Lower leg skin (tissue), 4 donors: ENCODE data around the gene SLC22A23. TPM values are rescaled to one million over a fixed set of nuclear protein-coding genes. Genes with fewer than 3 reads are reported as not detected.

Source experiments
- DNase-seq, 2 donors: peaks; one replicate each; pipeline ENCODE4 v3.0.0-alpha.2; 2019; ENCODE audit warnings: low spot score in 2 of 2
- H3K4me3 ChIP-seq: fragments of 200-600 bp; sonication (generic); 2 replicates; pipeline ENCODE4 v1.5.1; 2017; ENCODE audit warnings: mild to moderate bottlenecking, low read depth; ENCODE audit not compliant: poor library complexity, severe bottlenecking
- POLR2A ChIP-seq, 2 donors: fragments of 450-650 bp; IDR thresholded peaks; one replicate each; pipeline ENCODE4 v1.6.1; 2016 to 2017; ENCODE audit warnings: antibody characterized with exemption in 2 of 2, mild to moderate bottlenecking in 1 of 2, moderate library complexity in 1 of 2
- WGBS, 2 donors: methylation state at CpG; one replicate each; pipeline ENCODE4 v1.1.5; 2018; 5-methylcytosine and 5-hydroxymethylcytosine counted together
- intact Hi-C: fragments of 100-400 bp; cut with DNase I; formaldehyde crosslinking; loops from one replicate; pipeline ENCODE4 v1.15.0; 2023; ENCODE audit warnings: low total_unique reads
- total RNA-seq, 4 donors: library from RNA; depleted of rRNA; stranded (reverse); fragments of >200 nt; gene quantifications; one replicate each; pipeline ENCODE4 v1.1.0, GENCODE V29; 2016
- TF ChIP-seq, protein P1 (sequence below), 3 donors: fragments of 450-650 bp; IDR thresholded peaks; one replicate each; pipeline ENCODE4 v1.5.1; 2016; ENCODE audit warnings: antibody characterized with exemption in 3 of 3, mild to moderate bottlenecking in 3 of 3, moderate library complexity in 2 of 3

SLC22A23 gene
- total RNA-seq, 4 donors from 2014 or later: 29.2 to 50.7 (median 43.2) TPM

DNA sequence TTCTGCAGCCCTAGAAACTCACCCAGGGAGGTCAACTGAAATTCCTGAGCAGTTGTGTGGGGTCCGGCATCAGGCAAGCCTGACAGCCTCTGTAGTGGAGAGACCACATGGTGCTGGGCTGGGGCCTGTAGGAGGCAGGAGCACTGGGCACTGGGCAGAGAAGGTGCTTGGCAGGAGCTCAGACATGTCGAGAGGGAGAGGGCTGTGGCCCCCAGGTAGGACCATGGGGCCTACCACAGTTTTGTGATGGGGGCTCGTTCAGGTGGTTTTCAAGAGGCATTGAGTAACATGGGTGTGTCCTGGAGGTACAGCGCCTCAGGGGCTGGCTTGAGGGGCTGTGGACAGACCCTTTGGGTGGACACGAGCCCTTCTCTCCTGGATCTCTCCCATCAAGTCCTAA lies 15.9 kb downstream of the SLC22A23 start:
- 96 to 100% methylated on average over 4 to 5 of the region's 5 CpGs for WGBS, 2 donors
- DNase-seq: peak in 1 of 2 donors; percentile 56
- no peak overlapping the region for H3K4me3 ChIP-seq
- TF ChIP-seq POLR2A (IDR thresholded peaks at IDR 0.05): no peak
- TF ChIP-seq, protein P1, sequence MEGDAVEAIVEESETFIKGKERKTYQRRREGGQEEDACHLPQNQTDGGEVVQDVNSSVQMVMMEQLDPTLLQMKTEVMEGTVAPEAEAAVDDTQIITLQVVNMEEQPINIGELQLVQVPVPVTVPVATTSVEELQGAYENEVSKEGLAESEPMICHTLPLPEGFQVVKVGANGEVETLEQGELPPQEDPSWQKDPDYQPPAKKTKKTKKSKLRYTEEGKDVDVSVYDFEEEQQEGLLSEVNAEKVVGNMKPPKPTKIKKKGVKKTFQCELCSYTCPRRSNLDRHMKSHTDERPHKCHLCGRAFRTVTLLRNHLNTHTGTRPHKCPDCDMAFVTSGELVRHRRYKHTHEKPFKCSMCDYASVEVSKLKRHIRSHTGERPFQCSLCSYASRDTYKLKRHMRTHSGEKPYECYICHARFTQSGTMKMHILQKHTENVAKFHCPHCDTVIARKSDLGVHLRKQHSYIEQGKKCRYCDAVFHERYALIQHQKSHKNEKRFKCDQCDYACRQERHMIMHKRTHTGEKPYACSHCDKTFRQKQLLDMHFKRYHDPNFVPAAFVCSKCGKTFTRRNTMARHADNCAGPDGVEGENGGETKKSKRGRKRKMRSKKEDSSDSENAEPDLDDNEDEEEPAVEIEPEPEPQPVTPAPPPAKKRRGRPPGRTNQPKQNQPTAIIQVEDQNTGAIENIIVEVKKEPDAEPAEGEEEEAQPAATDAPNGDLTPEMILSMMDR (IDR thresholded peaks at IDR 0.05): no peak
- intact Hi-C loops: no loop called here

DNA sequence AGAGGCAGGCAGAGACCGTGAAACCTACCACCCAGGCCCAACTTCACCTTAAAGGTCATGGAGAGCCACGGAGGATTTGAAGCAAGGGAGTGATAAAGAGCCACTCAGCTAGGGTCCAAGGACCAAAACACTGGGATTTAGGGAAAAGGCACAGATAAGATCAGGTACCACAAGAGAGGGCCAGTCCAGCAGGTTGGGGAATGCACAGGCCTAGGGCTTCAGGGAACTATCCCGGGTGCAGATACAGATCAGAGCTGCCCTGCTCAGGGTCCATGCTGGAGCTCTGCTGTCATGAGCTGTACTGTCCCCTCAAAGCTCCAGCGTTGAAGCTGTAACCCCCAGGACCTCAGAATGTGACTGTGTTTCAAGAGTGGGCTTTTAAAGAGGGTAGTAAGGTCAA lies 16.9 kb downstream of the SLC22A23 start:
- no peak overlapping the region for H3K4me3 ChIP-seq
- intact Hi-C loops: loop anchor here (10.0 kb wide), 1 partner anchor 75 kb away; no protein-coding TSS in a partner anchor
- DNase-seq: peak in 1 of 2 donors; percentile 23
- TF ChIP-seq, protein P1 (IDR thresholded peaks at IDR 0.05): no peak
- WGBS, 2 donors: 84 to 98% methylated on average over 4 of the region's 4 CpGs

DNA sequence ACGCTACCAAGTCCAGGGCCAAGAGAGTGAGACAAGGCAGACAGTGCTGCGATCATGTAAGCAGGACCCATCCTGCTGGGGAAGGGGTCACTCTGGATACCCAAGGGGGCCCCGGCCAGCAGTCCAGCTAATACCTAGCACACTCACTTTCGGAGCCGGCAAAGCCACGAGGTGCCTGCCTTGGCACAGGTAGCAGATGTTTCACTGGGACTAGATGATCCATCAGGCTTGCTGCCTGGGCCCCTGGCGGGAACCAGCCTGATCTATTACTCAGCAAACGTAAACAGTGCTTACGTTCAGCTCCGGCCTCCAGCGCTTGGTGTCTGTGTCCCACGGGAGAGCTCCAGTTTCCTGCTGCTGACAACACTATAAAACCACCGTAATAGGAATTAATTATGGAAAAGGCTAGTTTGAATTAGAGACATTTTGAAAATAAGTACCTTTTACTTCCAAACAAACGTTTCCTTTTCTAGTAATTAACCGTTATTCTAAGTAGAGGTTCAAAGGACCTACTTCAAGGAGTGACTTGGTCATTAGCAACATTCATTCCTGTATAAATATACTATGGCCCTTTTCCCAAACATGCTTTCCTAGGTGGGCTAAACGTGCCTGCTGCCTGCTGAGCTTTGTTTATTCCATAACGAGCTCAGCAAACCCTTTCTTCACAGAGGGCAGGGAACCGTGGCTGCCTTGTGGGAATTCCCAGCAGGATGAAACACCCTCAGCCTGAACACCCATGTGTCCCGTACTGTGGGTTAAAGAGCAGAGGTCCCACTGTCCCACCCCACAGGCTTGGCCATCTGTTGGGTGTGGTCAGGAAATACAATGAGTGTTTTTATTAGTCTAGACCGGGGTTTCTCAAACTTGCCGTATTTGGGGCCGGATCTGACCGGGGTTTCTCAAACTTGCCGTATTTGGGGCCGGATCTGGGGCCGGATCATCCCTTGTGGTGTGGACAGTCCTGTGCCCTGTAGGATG lies 18.4 kb downstream of the SLC22A23 start:
- WGBS, 2 donors: 58 to 61% methylated on average over 25 to 26 of the region's 26 CpGs
- H3K4me3 ChIP-seq: no peak overlapping the region
- peak in 1 of 2 donors; percentile 83 for DNase-seq
- intact Hi-C loops: loop anchor here (10.0 kb wide), 1 partner anchor 74 kb away; no protein-coding TSS in a partner anchor
- TF ChIP-seq POLR2A (IDR thresholded peaks at IDR 0.05): no peak
- TF ChIP-seq, protein P1 (IDR thresholded peaks at IDR 0.05): no peak

GRCh38 chr6:3433005-3433404 lies 23.8 kb downstream of the SLC22A23 start:
- peak in 1 of 2 donors; percentile 70 for DNase-seq
- intact Hi-C loops: loop anchor here (10.0 kb wide), 1 partner anchor 68 kb away; no protein-coding TSS in a partner anchor
- 56 to 62% methylated on average over 4 of the region's 4 CpGs for WGBS, 2 donors
- TF ChIP-seq, protein P1 (IDR thresholded peaks at IDR 0.05): no peak
- TF ChIP-seq POLR2A (IDR thresholded peaks at IDR 0.05): no peak
- no peak overlapping the region for H3K4me3 ChIP-seq

DNA sequence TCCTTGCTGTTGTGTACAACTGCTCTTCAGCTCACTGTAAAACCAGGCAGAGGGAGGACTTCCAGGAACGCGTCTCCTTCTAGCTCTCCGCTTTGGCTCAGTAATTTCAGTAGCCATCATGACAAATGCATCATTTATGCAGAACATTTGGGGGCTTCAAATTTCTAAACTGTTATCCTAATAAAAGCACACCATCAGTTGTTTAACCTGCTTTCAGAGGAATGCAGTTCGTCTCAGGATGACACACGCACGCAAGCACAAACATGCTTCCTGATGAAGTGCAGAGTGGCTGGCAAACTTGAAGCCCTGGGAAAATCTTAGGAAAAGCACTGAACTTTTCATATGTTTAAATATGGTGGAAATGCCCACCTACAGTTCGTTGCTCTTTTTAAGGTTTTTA lies 24.4 kb downstream of the SLC22A23 start:
- intact Hi-C loops: loop anchor here (10.0 kb wide), 1 partner anchor 68 kb away; no protein-coding TSS in a partner anchor
- WGBS, 2 donors: 42 to 52% methylated on average over 7 of the region's 7 CpGs
- H3K4me3 ChIP-seq: no peak overlapping the region
- no peak for DNase-seq
- TF ChIP-seq, protein P1 (IDR thresholded peaks at IDR 0.05): no peak
- no peak for TF ChIP-seq POLR2A (IDR thresholded peaks at IDR 0.05)
